GM21528 (cell line): ENCODE results near the gene RNF115.

Experiments used
- ATAC-seq: cut with Tn5 transposase; IDR thresholded peaks from one replicate; pipeline ENCODE4 v1.9.1; 2021; ENCODE audit warnings: mild to moderate bottlenecking, moderate library complexity; ENCODE audit not compliant: unreplicated experiment, low FRiP score

RNF115 gene

GRCh38 chr1:145707183-145707867, 116.6 kb downstream of the RNF115 start, which contains the start of gene PDZK1:
Gene PDZK1, minus strand, starts transcription at chr1:145707368. Its CDS starts 19,347 bp downstream, at chr1:145688021.
- no peak for ATAC-seq

GRCh38 chr1:145706086-145706664, 117.7 kb downstream of the RNF115 start:
- no peak for ATAC-seq

GRCh38 chr1:145705622-145706021, 118.3 kb downstream of the RNF115 start:
- ATAC-seq = no peak

- no peak for ATAC-seq
These were observed 121.1 kb downstream of the RNF115 start for GRCh38 chr1:145702826-145703225.

- no peak for ATAC-seq
These were observed 121.8 kb downstream of the RNF115 start for GRCh38 chr1:145702052-145702451.

- ATAC-seq = no peak
These were observed 122.5 kb downstream of the RNF115 start for GRCh38 chr1:145701306-145701862.

GRCh38 chr1:145696630-145696960, 127.3 kb downstream of the RNF115 start:
- no peak for ATAC-seq

GRCh38 chr1:145695821-145696629, 127.9 kb downstream of the RNF115 start:
- ATAC-seq = no peak

GRCh38 chr1:145692785-145693443, 131.0 kb downstream of the RNF115 start:
- no peak for ATAC-seq

- no peak for ATAC-seq
These were observed 133.0 kb downstream of the RNF115 start for GRCh38 chr1:145690587-145691558.

GRCh38 chr1:145689922-145690321, 134.0 kb downstream of the RNF115 start:
- ATAC-seq = no peak

- no peak for ATAC-seq
These were observed 135.0 kb downstream of the RNF115 start for GRCh38 chr1:145688924-145689323.
